Fibroblast of villous mesenchyme (primary cell): Measurements from ENCODE around the gene TAOK2. TPM values are rescaled to one million over a fixed set of nuclear protein-coding genes. Genes with fewer than 3 reads are reported as not detected.
"Not testable (repeated sequence)": the region's sequence is repeated elsewhere in the genome, so short reads cannot be mapped to it uniquely, and the experiment has no call there.

Source experiments
- DNase-seq: peaks from one replicate; pipeline ENCODE4 v3.0.0-alpha.2; 2010; ENCODE audit warnings: low read depth
- H3K4me3 ChIP-seq: 2 replicates; pipeline ENCODE4 v1.5.1; 2011; ENCODE audit warnings: low read depth, mild to moderate bottlenecking, low read length
- CTCF ChIP-seq: IDR thresholded peaks from 2 replicates; pipeline ENCODE4 v1.5.1; 2012; ENCODE audit warnings: low read depth, mild to moderate bottlenecking, low read length; ENCODE audit not compliant: insufficient read depth
- total RNA-seq: library from RNA; depleted of rRNA; stranded (reverse); fragments of >200 nt; gene quantifications from 2 replicates; pipeline ENCODE4 v1.2.3, GENCODE V29; 2012

The TAOK2 gene
- total RNA-seq, 1 donor, result 63.9 TPM

GRCh38 chr16:29959293-29959692 lies 14.4 kb upstream of the TAOK2 start:
- DNase-seq, result no peak
- no peak for TF ChIP-seq CTCF
- H3K4me3 ChIP-seq, result no peak overlapping the region

GRCh38 chr16:29959821-29960220 lies 13.8 kb upstream of the TAOK2 start:
- DNase-seq, H3K4me3 ChIP-seq: not testable (repeated sequence)

- no peak for DNase-seq
- no peak for TF ChIP-seq CTCF
- peak overlapping the region; percentile 84 for H3K4me3 ChIP-seq
Observed at GRCh38 chr16:29961127-29961478, 12.6 kb upstream of the TAOK2 start.

GRCh38 chr16:29961479-29962343 lies 12.0 kb upstream of the TAOK2 start, which contains the start of gene TMEM219:
Gene TMEM219, plus strand, starts transcription at chr16:29962079. Its CDS starts 1,065 bp downstream, at chr16:29963144.
- peak; percentile 89 for DNase-seq
- H3K4me3 ChIP-seq, result peak within 1 kb of the TSS; percentile 84
- TF ChIP-seq CTCF, result peak; percentile 48

GRCh38 chr16:29962344-29962994 lies 11.2 kb upstream of the TAOK2 start:
- no peak for TF ChIP-seq CTCF
- H3K4me3 ChIP-seq, result peak overlapping the region; percentile 84
- DNase-seq, result peak; percentile 69

- no peak for TF ChIP-seq CTCF
- no peak for DNase-seq
- H3K4me3 ChIP-seq, result peak overlapping the region; percentile 84
Observed at GRCh38 chr16:29963021-29963743, 10.5 kb upstream of the TAOK2 start.

- TF ChIP-seq CTCF, result no peak
- no peak for DNase-seq
- H3K4me3 ChIP-seq, result no peak overlapping the region
Observed at GRCh38 chr16:29968205-29968604, 5.5 kb upstream of the TAOK2 start.
